Psoas muscle (tissue), 8 donors: Measurements from ENCODE around the gene TTLL12. TPM values are rescaled to one million over a fixed set of nuclear protein-coding genes. Genes with fewer than 3 reads are reported as not detected.

ENCODE experiments used
- ATAC-seq, 4 donors: fragments of 200-7000 bp; cut with Tn5 transposase; one replicate each; pipeline ENCODE4 v1.9.1; 2020; ENCODE audit warnings: moderate library complexity in 3 of 4, mild to moderate bottlenecking in 2 of 4
- DNase-seq, 2 donors: peaks; one replicate each; pipeline ENCODE4 v3.0.0-alpha.2; 2020
- H3K27ac ChIP-seq: fragments of 200-600 bp; one replicate; pipeline ENCODE4 v1.8.0; 2022
- H3K27me3 ChIP-seq, 3 donors: fragments of 200-600 bp in 1 of 3; one replicate each; pipeline versions ENCODE4 v1.6.1 to v1.8.0; 2013 to 2022; ENCODE audit warnings: low read length in 2 of 3, mild to moderate bottlenecking in 2 of 3, moderate library complexity in 1 of 3; ENCODE audit not compliant: insufficient read depth in 3 of 3
- H3K36me3 ChIP-seq, 2 donors: fragments of 200-600 bp in 1 of 2; one replicate each; pipeline versions ENCODE4 v1.6.1 to v1.8.0; 2013 to 2022; ENCODE audit warnings: low read depth in 1 of 2, mild to moderate bottlenecking in 1 of 2, moderate library complexity in 1 of 2; ENCODE audit not compliant: insufficient read depth in 1 of 2
- H3K4me1 ChIP-seq: fragments of 200-600 bp; one replicate; pipeline ENCODE4 v1.8.0; 2022
- H3K4me3 ChIP-seq: fragments of 200-600 bp; one replicate; pipeline ENCODE4 v1.8.0; 2022; ENCODE audit warnings: mild to moderate bottlenecking
- H3K9me3 ChIP-seq: fragments of 200-600 bp; one replicate; pipeline ENCODE4 v1.8.0; 2022
- CTCF ChIP-seq: fragments of 200-600 bp; IDR thresholded peaks from one replicate; pipeline ENCODE4 v1.8.0; 2022; ENCODE audit warnings: antibody characterized with exemption
- WGBS, 3 donors: extraction: QIAGEN DNeasy Blood & Tissue Kit; methylation state at CpG; one replicate each; pipeline versions ENCODE4 v1.1.6 to v1.1.7; 2013; 5-methylcytosine and 5-hydroxymethylcytosine counted together
- intact Hi-C, 2 donors: fragments of 100-400 bp; cut with DNase I; formaldehyde crosslinking; loops; one replicate each; pipeline versions ENCODE4 v1.11.0 to v1.14.2; 2022
- polyA plus RNA-seq, 3 donors: library from polyadenylated mRNA; stranded (reverse); fragments of 200-250 nt; gene quantifications; one replicate each; pipeline ENCODE4 v1.2.3, GENCODE V29; 2013
- total RNA-seq, 4 donors: library from RNA; stranded (reverse); fragmentation: NEBNext Ultra II Directional in 2 of 4; extraction: Animal tissue kit (Norgen Biotek cat#: 25700) in 2 of 4; gene quantifications; one replicate each; pipeline versions ENCODE4 v1.2.1 to v1.2.4, GENCODE V29; 2021 to 2023
- donor health status: healthy with polysubstance abuse.
- donor health status: DM: no; HTN: no; CAD: no; lungs with moderate emphysema.
- donor health status: Bipolar disorder and iron deficiency.
- donor health status: healthy.
- donor health status: DM: yes; HTN: yes; CAD: no.
- donor health status: DM: no; HTN: no; CAD: no.
- donor health status: DM: no; HTN: no; CAD: no.
- donor health status: DM: yes; HTN: yes; CAD: no.

Gene TTLL12
- total and polyA plus RNA-seq, 7 donors: 9.9 to 20.7 (median 13.7) TPM

GRCh38 chr22:43200031-43200430 lies 13.1 kb upstream of the TTLL12 start:
- no peak overlapping the region for H3K27ac ChIP-seq
- no peaks in the 10 kb centered on the region for H3K4me1 ChIP-seq
- DNase-seq: peak; percentile 9 to 45
- no peak overlapping the region for H3K4me3 ChIP-seq
- TF ChIP-seq CTCF: no peak
- H3K9me3 ChIP-seq: no peaks in the 10 kb centered on the region
- ATAC-seq: no peak
- intact Hi-C loops: no loop called here
- H3K36me3 ChIP-seq: no peaks in the 10 kb centered on the region
- WGBS, 3 donors: 42 to 56% (median 52%) methylated on average over 17 of the region's 17 CpGs
- H3K27me3 ChIP-seq: peaks cover 0 to 37% (median 5%) of the 10 kb centered on the region in 3 donors

- DNase-seq: no peak
Measured at GRCh38 chr22:43199541-43199940, 12.6 kb upstream of the TTLL12 start.

DNA sequence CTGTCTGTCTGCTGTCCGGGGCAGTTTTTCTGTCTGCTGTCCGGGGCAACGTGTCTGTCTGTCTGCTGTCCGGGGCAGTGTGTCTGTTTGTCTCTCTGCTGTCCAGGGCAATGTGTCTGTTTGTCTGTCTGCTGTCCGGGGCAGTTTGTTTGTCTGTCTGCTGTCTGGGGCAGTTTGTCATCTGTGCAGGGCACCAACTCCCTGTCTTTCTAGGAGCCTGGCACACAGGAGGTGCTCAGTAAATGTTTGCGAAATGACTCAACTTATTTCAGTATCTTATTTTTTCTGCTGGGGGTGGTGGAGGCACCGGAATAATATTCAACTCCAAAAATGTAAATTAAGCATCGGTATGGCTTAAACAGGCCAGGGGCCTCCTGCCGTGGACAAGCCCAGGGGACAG lies 12.0 kb upstream of the TTLL12 start:
- ATAC-seq (no peak), DNase-seq (no peak)
- no peak overlapping the region for H3K4me3 ChIP-seq
- H3K4me1 ChIP-seq: no peaks in the 10 kb centered on the region
- TF ChIP-seq CTCF: no peak
- no peaks in the 10 kb centered on the region for H3K36me3 ChIP-seq
- intact Hi-C loops: no loop called here
- H3K9me3 ChIP-seq: no peaks in the 10 kb centered on the region
- WGBS, 3 donors: 71 to 89% (median 78%) methylated on average over 9 of the region's 9 CpGs
- H3K27ac ChIP-seq: no peak overlapping the region
- peaks cover 0 to 41% (median 5%) of the 10 kb centered on the region in 3 donors for H3K27me3 ChIP-seq

More at GRCh38 chr22:43199541-43199940, 12.6 kb upstream of the TTLL12 start:
- intact Hi-C loops: no loop called here
- 68 to 77% (median 75%) methylated on average over 11 of the region's 11 CpGs for WGBS, 3 donors
- no peaks in the 10 kb centered on the region for H3K9me3 ChIP-seq
- no peak for TF ChIP-seq CTCF
- H3K27ac ChIP-seq: no peak overlapping the region
- no peaks in the 10 kb centered on the region for H3K4me1 ChIP-seq
- no peaks in the 10 kb centered on the region for H3K36me3 ChIP-seq
- ATAC-seq: no peak
- H3K4me3 ChIP-seq: no peak overlapping the region
- H3K27me3 ChIP-seq: peaks cover 0 to 41% (median 5%) of the 10 kb centered on the region in 3 donors

DNA sequence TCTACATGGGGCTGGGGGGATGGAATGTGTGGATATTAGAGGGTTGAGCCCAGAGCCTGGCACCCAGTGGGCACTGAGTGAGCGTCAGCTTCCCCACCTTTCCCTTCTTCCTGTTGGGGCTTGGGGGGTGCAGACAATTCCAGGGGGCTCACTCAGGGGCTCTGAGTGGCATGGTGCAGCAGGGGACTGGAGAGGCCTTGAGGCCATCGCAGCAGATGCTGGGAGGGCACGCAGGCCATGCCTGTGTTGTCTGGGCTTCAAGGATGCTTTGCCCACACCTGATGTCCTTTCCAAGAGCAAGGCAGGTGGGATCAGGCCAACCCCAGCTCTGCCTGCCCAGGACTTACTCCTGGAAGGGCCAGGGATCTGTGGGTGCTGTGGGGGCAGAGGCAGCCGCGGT lies 11.2 kb upstream of the TTLL12 start:
- Histone ChIP-seq H3K4me1 (no peaks in the 10 kb centered on the region), H3K9me3 (no peaks in the 10 kb centered on the region), H3K36me3 (no peaks in the 10 kb centered on the region), H3K27me3 (peaks cover 0 to 41% (median 3%) of the 10 kb centered on the region in 3 donors), H3K27ac (no peak overlapping the region), H3K4me3 (no peak overlapping the region)
- ATAC-seq (no peak), DNase-seq (no peak)
- TF ChIP-seq CTCF: no peak
- 74 to 88% (median 76%) methylated on average over 5 of the region's 5 CpGs for WGBS, 3 donors
- intact Hi-C loops: no loop called here

DNA sequence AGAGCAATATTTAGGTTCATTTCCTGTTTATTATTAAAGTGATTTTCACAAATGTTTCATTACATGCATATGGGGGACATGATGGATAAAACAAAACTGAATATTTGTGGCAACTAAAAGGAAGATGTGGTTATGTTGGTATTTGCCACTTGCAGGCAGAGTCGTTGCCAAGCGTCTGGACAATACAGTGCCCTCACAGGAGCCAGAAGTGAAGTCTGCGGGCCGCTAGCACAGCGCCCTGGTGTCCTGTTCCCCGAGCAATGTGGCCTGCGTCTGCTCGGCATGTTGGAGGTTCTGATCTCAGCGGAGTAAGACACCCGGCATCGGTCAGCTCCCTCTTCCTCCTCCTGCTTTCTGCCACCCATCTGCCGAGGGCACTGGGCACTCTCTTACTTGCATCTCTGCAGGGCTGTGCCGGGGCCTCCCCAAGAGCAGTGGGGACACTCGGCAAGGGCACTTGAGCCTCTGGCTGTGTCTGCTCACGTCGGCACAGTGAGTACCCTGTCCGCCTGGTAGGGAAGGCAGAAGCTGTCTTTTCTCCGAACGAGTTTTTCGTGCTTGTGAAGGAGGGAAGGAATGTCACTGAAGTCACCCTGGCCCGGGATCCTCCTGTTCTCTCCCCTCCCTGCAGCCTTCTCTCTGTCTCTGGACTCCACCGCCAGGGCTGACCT lies 10.5 kb upstream of the TTLL12 start:
- peaks cover 0 to 41% (median 2%) of the 10 kb centered on the region in 3 donors for H3K27me3 ChIP-seq
- H3K36me3 ChIP-seq: no peaks in the 10 kb centered on the region
- ATAC-seq (no peak), DNase-seq (peak in 1 of 2 donors; percentile 8)
- no peak overlapping the region for H3K27ac ChIP-seq
- intact Hi-C loops: no loop called here
- no peak overlapping the region for H3K4me3 ChIP-seq
- no peak for TF ChIP-seq CTCF
- 48 to 51% (median 50%) methylated on average over 22 of the region's 22 CpGs for WGBS, 3 donors
- no peaks in the 10 kb centered on the region for H3K4me1 ChIP-seq
- H3K9me3 ChIP-seq: no peaks in the 10 kb centered on the region
